ENCODE measurements around the gene NCAM2.

GRCh38 chr21:21286170-21286798 is 288.1 kb downstream of the NCAM2 start:
- TF ChIP-seq POLR2A (IDR thresholded peaks at IDR 0.05) (no peak), CTCF (IDR thresholded peaks at IDR 0.05) (no peak)

All from thyroid gland (tissue), 4 donors.